H1 (cell line): ENCODE data around the gene SERPINB1. TPM values are rescaled to one million over a fixed set of nuclear protein-coding genes. Genes with fewer than 3 reads are reported as not detected.

Experiments used
- CHD1 ChIP-seq: IDR thresholded peaks from 2 replicates; pipeline ENCODE4 v1.6.1; 2012; ENCODE audit warnings: low read depth, low read length, improper control_type of control experiment
- JUN ChIP-seq: IDR thresholded peaks from 2 replicates; pipeline ENCODE4 v1.6.1; 2011; ENCODE audit warnings: low read depth, mild to moderate bottlenecking, improper control_type of control experiment, low read length
- KDM1A ChIP-seq: fragments of 200-600, 300-600 bp; sonication (generic); IDR thresholded peaks from 2 replicates; pipeline ENCODE4 v1.7.1; 2016; ENCODE audit warnings: mild to moderate bottlenecking, low read length, borderline replicate concordance
- MAFK ChIP-seq: IDR thresholded peaks from 2 replicates; pipeline ENCODE4 v1.6.1; 2012; ENCODE audit warnings: low read depth, mild to moderate bottlenecking, improper control_type of control experiment, low read length
- polyA plus RNA-seq, 7 experiments: library from polyadenylated mRNA; depleted of rRNA in 3 of 7; stranded (reverse) in 5 of 7; unstranded in 2 of 7; fragments of >200 nt in 5 of 7; fragments of 200-250 nt in 2 of 7; gene quantifications; 1 replicate in 5 of 7; 2 replicates in 1 of 7; 4 replicates in 1 of 7; pipeline versions ENCODE4 v1.2.1 to v1.2.3, GENCODE V29; 2011 to 2013; ENCODE audit warnings: missing spikeins in 2 of 7, mixed read lengths in 2 of 7
- total RNA-seq: library from RNA; stranded (reverse); fragmentation: NEBNext Ultra II Directional; extraction: Animal tissue kit (Norgen Biotek cat#: 25700); gene quantifications from 2 replicates; pipeline ENCODE4 v1.2.1, GENCODE V29; 2021

SERPINB1 gene
- total and polyA plus RNA-seq, 2 of the 8 experiments (the other 6 are each of a cell fraction or from before 2014, with no cell fraction given) = 8.1 to 17.3 TPM

DNA sequence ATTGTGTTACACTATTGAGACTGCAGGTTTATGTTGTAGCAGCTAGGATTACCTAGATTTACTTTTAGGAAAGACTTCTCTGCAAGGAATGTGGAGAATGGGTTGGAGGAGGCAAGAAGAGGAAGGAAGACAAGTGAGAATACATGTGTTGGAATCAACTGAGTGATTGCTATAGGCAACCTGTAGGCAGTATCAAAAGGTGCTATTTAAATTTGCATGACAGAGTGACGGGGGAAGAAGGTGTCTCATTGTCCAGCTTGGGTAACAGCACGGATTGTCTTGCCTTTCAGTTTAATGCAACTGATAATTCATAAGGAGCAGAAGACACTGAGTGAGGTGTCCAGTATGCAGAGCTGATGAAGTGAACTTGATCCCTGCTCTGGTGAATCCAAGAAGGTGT is 42.0 kb upstream of the SERPINB1 start (continued):
- TF ChIP-seq CHD1 (no peak), JUN (no peak), MAFK (no peak), KDM1A (no peak)
